NCI-H187 treated with DMSO at 0.1 percent for 48 hours (cell line): ENCODE measurements around the gene MYPOP.
"Not testable (repeated sequence)": the region's sequence is repeated elsewhere in the genome, so short reads cannot be mapped to it uniquely, and the experiment has no call there.

Source experiments
- DNase-seq: peaks from one replicate; lab custom pipeline; 2025; lab: John Stamatoyannopoulos, UW

The MYPOP gene

GRCh38 chr19:45883586-45883880, 18.9 kb downstream of the MYPOP start:
- no peak for DNase-seq

GRCh38 chr19:45882652-45883585, 19.5 kb downstream of the MYPOP start:
- DNase-seq = no peak

- DNase-seq = no peak
Measured at GRCh38 chr19:45881909-45882528, 20.4 kb downstream of the MYPOP start.

- no peak for DNase-seq
Measured at GRCh38 chr19:45881082-45881908, 21.1 kb downstream of the MYPOP start.

- no peak for DNase-seq
Measured at GRCh38 chr19:45879971-45880370, 22.4 kb downstream of the MYPOP start.

GRCh38 chr19:45879055-45879454, 23.4 kb downstream of the MYPOP start:
- no peak for DNase-seq

- no peak for DNase-seq
Measured at GRCh38 chr19:45878043-45878794, 24.2 kb downstream of the MYPOP start.

GRCh38 chr19:45876411-45877197, 25.8 kb downstream of the MYPOP start:
- DNase-seq = no peak

- DNase-seq = no peak
Measured at GRCh38 chr19:45876161-45876410, 26.3 kb downstream of the MYPOP start.

GRCh38 chr19:45874620-45874966, 27.8 kb downstream of the MYPOP start:
- no peak for DNase-seq

- DNase-seq = no peak
Measured at GRCh38 chr19:45873219-45873772, 29.1 kb downstream of the MYPOP start.

- DNase-seq = no peak
Measured at GRCh38 chr19:45872095-45872919, 30.1 kb downstream of the MYPOP start.

GRCh38 chr19:45870798-45871197, 31.6 kb downstream of the MYPOP start:
- no peak for DNase-seq

- not testable (repeated sequence) for DNase-seq
Measured at GRCh38 chr19:45867241-45867640, 35.2 kb downstream of the MYPOP start.

- DNase-seq = no peak
Measured at GRCh38 chr19:45866400-45867176, 35.8 kb downstream of the MYPOP start.

- DNase-seq = no peak
Measured at GRCh38 chr19:45865269-45865948, 37.0 kb downstream of the MYPOP start.

- DNase-seq = no peak
Measured at GRCh38 chr19:45864629-45865082, 37.8 kb downstream of the MYPOP start.

- no peak for DNase-seq
Measured at GRCh38 chr19:45863840-45864628, 38.4 kb downstream of the MYPOP start, which contains the start of gene FOXA3. FOXA3 (plus strand) TSS chr19:45864326; CDS start chr19:45864457, 131 bp downstream.
